Left cardiac atrium (tissue), 4 donors: ENCODE data around the gene APOC3. TPM values are rescaled to one million over a fixed set of nuclear protein-coding genes. Genes with fewer than 3 reads are reported as not detected.
"Not testable (repeated sequence)": the region's sequence is repeated elsewhere in the genome, so short reads cannot be mapped to it uniquely, and the experiment has no call there.

Experiments
- ATAC-seq, 2 donors: fragments of 200-7000 bp; cut with Tn5 transposase; one replicate each; pipeline ENCODE4 v1.9.1; 2020; ENCODE audit warnings: mild to moderate bottlenecking in 2 of 2, moderate library complexity in 2 of 2
- DNase-seq: peaks from one replicate; pipeline ENCODE4 v3.0.0-alpha.2; 2020
- intact Hi-C, 2 donors: fragments of 100-400 bp; cut with DNase I; formaldehyde crosslinking; loops; one replicate each; pipeline versions ENCODE4 v1.14.1 to v1.15.1; 2022 to 2023
- total RNA-seq, 2 donors: library from RNA; stranded (reverse); fragmentation: NEBNext Ultra II Directional; extraction: Animal tissue kit (Norgen Biotek cat#: 25700); gene quantifications; one replicate each; pipeline ENCODE4 v1.2.1, GENCODE V29; 2021
- donor health status: DM: no; HTN: yes; CAD: no.
- donor health status: DM: no; HTN: yes; CAD: no; lungs with severe emphysema.
- donor health status: DM: yes; HTN: yes; CAD: no.
- donor health status: Dilated cardiomyopathy.

Gene APOC3
- total RNA-seq, 2 donors from 2014 or later, result not detected

DNA sequence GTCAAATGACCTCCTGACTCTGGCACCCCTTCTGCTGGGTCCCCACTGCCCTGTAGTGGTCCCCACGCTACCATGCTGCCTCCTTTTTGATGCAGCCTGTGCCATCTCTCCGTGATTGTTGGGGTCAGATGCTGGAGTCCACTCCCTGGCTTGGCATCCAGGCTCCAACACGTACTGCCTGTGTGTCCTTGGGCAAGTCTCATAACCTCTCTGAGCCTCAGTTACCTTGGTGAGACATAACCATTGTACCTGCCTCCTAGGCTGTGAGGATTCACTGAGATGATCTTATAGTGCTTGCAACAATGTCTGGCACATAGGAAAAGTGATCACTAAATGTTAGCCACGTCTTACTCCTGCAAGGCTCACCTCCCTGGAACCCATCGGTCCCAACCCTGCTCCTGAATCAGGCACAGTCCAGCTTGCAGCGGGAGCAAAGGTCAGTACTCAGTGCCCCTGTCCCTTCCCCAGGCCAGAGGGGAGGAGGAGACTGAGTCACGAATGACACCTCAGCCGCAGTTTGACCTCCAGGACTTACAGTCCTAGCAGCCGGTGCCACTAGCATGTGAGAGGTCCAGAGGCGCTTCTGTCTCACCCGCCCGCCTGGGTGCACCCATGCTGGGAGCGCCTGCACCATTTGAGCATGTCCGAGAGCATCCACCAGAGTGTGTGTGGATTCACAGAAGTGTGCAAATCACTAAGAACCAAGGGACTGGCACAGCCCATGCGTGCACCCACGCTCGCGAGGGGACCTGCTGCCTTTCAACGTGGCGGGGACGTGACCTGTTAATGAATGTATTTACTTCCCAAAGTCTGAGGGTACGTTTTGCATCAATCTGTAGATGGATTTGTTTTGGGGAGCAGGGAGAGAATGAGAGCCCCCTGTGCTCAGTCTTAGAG is 3.6 kb upstream of the APOC3 start:
- ATAC-seq (no peak), DNase-seq (no peak)
- intact Hi-C loops, result no loop called here

DNA sequence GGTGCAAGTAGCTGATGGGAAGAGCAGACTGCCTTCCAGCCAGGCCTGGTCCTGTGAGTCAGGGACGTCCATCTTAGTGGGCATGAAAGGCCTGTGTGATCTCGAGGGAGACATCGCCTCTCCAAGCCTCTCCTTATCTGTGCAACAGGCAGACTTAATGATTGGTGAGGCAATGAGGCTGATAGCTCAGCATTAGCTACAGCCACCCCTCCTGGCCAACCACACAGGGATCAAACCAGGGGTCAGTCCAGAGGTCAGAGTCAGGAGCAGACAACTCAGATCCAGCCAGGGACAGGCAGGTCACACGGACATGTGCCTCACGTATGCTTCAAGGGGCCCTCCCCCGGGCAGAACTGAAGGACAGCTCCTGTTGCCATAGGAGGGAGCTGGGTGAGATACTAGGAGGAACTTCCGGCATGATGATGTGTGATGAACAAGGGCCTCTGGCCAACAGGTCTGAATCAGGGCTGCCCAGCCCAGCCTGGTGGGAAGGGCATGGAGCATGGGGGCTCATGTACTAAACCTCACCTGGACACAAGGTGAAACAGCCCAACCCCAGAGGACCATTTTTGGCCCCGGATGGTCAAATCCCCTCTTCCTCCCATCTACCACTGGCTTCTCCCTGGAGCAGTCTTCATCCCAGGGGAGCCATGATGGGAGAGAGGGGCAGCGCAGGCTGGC is 2.8 kb upstream of the APOC3 start:
- DNase-seq (no peak), ATAC-seq (no peak)
- intact Hi-C loops, result no loop called here

DNA sequence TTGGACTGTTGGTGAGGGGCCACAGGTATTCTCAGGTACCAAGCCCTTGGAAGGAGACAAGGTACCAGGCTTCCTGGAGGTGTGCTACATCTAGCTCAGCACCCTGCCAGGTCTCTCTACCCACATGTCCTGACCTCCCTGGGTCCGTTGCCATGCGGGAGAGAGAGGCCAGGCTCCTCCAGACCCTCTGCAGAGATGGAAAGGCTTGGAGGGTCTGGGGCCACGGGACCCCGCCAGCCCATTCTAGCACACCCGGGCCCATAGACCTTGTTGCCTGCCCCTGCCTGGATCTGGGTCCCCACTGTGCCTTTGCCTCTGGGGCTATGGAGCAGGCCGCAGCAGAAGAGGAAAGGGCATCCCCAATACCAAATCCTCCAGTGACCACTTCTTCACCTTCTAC is 2.2 kb upstream of the APOC3 start:
- no peak for ATAC-seq
- intact Hi-C loops, result no loop called here
- DNase-seq, result no peak

DNA sequence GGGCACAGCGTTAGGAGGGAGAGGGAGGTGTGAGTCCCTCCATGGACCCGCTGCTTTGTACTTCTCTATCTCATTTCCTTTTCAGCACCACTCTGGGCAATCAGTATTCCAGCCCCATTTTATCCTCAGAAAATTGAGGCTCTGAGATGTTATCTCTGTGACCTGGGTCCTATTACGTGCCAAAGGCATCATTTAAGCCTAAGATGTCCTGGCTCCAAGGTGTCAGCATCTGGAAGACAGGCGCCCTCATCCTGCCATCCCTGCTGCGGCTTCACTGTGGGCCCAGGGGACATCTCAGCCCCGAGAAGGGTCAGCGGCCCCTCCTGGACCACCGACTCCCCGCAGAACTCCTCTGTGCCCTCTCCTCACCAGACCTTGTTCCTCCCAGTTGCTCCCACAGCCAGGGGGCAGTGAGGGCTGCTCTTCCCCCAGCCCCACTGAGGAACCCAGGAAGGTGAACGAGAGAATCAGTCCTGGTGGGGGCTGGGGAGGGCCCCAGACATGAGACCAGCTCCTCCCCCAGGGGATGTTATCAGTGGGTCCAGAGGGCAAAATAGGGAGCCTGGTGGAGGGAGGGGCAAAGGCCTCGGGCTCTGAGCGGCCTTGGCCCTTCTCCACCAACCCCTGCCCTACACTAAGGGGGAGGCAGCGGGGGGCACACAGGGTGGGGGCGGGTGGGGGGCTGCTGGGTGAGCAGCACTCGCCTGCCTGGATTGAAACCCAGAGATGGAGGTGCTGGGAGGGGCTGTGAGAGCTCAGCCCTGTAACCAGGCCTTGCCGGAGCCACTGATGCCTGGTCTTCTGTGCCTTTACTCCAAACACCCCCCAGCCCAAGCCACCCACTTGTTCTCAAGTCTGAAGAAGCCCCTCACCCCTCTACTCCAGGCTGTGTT is 829 bp upstream of the APOC3 start:
- no peak for DNase-seq
- intact Hi-C loops, result no loop called here
- ATAC-seq, result no peak

DNA sequence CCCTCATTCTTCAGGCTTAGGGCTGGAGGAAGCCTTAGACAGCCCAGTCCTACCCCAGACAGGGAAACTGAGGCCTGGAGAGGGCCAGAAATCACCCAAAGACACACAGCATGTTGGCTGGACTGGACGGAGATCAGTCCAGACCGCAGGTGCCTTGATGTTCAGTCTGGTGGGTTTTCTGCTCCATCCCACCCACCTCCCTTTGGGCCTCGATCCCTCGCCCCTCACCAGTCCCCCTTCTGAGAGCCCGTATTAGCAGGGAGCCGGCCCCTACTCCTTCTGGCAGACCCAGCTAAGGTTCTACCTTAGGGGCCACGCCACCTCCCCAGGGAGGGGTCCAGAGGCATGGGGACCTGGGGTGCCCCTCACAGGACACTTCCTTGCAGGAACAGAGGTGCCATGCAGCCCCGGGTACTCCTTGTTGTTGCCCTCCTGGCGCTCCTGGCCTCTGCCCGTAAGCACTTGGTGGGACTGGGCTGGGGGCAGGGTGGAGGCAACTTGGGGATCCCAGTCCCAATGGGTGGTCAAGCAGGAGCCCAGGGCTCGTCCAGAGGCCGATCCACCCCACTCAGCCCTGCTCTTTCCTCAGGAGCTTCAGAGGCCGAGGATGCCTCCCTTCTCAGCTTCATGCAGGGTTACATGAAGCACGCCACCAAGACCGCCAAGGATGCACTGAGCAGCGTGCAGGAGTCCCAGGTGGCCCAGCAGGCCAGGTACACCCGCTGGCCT is 641 bp downstream of the APOC3 start:
- DNase-seq (no peak), ATAC-seq (no peak)
- intact Hi-C loops, result loop anchor here in 1 of 2 donors (5.0 kb wide), 1 partner anchor 38 kb away; the partner anchor contains the start of gene APOA5

DNA sequence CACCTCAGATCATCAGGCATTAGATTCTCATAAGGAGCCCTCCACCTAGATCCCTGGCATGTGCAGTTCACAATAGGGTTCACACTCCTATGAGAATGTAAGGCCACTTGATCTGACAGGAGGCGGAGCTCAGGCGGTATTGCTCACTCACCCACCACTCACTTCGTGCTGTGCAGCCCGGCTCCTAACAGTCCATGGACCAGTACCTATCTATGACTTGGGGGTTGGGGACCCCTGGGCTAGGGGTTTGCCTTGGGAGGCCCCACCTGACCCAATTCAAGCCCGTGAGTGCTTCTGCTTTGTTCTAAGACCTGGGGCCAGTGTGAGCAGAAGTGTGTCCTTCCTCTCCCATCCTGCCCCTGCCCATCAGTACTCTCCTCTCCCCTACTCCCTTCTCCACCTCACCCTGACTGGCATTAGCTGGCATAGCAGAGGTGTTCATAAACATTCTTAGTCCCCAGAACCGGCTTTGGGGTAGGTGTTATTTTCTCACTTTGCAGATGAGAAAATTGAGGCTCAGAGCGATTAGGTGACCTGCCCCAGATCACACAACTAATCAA is 2.2 kb downstream of the APOC3 start:
- ATAC-seq (no peak), DNase-seq (no peak)
- intact Hi-C loops, result loop anchor here in 1 of 2 donors (5.0 kb wide), 1 partner anchor 40 kb away; the partner anchor contains the start of gene APOA5

DNA sequence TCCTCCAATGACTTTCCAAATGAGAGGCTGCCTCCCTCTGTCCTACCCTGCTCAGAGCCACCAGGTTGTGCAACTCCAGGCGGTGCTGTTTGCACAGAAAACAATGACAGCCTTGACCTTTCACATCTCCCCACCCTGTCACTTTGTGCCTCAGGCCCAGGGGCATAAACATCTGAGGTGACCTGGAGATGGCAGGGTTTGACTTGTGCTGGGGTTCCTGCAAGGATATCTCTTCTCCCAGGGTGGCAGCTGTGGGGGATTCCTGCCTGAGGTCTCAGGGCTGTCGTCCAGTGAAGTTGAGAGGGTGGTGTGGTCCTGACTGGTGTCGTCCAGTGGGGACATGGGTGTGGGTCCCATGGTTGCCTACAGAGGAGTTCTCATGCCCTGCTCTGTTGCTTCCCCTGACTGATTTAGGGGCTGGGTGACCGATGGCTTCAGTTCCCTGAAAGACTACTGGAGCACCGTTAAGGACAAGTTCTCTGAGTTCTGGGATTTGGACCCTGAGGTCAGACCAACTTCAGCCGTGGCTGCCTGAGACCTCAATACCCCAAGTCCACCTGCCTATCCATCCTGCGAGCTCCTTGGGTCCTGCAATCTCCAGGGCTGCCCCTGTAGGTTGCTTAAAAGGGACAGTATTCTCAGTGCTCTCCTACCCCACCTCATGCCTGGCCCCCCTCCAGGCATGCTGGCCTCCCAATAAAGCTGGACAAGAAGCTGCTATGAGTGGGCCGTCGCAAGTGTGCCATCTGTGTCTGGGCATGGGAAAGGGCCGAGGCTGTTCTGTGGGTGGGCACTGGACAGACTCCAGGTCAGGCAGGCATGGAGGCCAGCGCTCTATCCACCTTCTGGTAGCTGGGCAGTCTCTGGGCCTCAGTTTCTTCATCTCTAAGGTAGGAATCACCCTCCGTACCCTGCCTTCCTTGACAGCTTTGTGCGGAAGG is 2.9 kb downstream of the APOC3 start:
- intact Hi-C loops, result loop anchor here in 1 of 2 donors (5.0 kb wide), 1 partner anchor 40 kb away; the partner anchor contains the start of gene APOA5
- DNase-seq (no peak), ATAC-seq (no peak)

DNA sequence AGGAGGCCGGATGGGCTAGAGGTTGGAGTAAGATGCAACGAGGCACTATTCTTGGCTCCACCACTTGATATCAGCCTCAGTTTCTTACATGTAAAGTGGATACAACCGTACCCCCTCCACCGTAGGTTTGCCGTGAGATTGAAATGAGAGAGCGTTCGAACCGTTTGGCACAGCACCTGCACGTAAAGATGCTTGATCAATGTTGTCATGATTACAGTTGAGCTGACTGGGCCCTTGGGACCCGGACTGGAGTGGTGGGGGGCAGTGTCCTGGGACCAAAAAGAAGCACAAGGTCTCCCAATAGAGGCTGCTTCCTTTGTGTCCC is 3.7 kb downstream of the APOC3 start:
- no peak for ATAC-seq
- intact Hi-C loops, result loop anchor here in 1 of 2 donors (5.0 kb wide), 1 partner anchor 41 kb away; the partner anchor contains the start of gene APOA5
- DNase-seq, result no peak

DNA sequence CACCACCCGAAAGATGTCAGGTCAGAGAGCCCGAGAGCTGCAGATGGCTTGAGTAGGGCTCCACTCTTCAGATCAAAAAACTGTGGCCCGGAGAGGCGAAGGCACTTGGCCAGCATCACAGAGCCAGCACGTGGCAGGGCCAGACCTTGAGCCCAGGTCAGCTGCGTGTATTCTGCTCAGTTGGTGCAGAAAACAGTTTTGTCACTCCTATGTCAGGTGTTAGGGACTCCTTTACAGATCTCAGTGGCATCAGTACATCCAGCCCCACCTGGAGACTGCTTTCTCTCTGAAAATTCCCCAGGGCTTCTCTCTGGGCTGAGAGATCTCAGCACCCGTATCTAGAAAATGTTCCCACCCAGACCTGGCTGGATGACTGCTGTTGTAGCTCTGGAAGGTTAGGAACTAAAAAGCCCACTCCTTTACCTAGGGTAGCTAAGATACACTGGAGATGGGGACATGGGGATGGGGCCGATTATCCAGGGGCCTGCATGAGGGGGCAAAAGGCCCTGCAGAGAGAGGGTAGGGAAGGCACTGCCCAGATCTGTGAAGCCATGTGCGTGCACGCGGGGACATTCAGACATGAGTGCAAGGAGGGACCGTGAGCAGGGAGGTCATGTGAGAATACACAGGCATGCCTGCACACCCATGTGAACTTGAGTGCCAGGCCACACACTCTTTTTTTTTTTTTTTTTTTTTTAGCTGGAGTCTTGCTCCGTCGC is 4.3 kb downstream of the APOC3 start:
- intact Hi-C loops, result loop anchor here in 1 of 2 donors (5.0 kb wide), 1 partner anchor 42 kb away; the partner anchor contains the start of gene APOA5
- ATAC-seq (no peak), DNase-seq (no peak)

DNA sequence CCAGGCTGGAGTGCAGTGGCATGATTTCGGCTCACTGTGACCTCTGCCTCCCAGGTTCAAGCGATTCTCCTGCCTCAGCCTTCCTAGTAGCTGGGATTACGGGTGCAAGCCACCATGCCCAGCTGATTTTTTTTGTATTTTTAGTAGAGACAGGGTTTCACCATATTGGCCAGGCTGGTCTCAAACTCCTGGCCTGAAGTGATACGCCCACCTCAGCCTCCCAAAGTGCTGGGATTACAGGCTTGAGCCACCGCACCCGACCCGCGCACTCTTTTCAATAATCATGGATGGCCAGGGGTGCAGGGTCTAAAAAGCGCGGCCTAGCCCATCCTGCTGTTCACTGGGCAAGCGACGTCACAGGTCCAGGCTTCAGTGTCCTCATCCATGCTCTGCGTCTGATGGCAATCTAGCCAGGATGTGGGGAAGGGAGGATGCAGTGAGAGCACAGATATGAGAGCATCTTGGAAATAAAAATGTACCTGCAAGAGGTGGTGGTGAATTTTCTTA is 4.9 kb downstream of the APOC3 start:
- DNase-seq, ATAC-seq: not testable (repeated sequence)
- intact Hi-C loops, result loop anchor here in 1 of 2 donors (5.0 kb wide), 1 partner anchor 42 kb away; the partner anchor contains the start of gene APOA5

DNA sequence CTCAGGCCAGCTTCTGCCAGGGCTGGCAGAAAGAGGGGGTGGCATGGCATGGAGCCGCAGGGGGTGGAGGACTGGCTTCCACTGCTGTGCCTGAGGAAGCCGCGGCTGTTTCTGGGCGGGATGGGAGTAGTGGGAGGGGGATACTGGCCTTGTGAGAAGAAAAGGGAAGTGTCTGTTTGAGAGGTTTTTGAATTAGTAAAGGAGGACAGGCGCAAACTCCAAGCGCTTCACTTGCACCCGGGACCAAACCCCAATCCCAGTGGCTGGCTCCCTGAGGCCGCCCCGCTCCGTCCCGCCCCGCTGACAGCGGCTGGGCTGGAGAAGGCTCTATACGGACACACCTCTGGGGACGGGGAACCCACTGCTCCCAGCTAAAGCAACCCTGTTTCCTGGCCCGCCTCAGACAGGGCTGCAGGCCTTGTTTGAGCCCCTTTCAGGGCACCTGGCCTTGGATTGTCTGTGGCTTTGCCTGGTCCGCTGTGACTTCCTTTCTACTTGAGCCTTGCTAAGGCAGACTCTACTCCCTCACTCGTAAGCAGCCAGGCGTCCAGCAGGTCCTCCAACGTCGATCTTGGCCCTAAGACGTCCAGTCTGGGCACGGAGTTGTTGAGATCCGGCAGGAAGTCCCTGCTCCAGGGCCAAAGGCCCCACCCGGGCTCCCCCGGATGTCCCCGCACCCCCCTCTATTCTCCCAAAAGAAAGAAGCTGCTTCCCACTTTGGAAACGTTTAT is 5.5 kb downstream of the APOC3 start:
- ATAC-seq (peak; percentile 43 to 57), DNase-seq (no peak)
- intact Hi-C loops, result no loop called here

DNA sequence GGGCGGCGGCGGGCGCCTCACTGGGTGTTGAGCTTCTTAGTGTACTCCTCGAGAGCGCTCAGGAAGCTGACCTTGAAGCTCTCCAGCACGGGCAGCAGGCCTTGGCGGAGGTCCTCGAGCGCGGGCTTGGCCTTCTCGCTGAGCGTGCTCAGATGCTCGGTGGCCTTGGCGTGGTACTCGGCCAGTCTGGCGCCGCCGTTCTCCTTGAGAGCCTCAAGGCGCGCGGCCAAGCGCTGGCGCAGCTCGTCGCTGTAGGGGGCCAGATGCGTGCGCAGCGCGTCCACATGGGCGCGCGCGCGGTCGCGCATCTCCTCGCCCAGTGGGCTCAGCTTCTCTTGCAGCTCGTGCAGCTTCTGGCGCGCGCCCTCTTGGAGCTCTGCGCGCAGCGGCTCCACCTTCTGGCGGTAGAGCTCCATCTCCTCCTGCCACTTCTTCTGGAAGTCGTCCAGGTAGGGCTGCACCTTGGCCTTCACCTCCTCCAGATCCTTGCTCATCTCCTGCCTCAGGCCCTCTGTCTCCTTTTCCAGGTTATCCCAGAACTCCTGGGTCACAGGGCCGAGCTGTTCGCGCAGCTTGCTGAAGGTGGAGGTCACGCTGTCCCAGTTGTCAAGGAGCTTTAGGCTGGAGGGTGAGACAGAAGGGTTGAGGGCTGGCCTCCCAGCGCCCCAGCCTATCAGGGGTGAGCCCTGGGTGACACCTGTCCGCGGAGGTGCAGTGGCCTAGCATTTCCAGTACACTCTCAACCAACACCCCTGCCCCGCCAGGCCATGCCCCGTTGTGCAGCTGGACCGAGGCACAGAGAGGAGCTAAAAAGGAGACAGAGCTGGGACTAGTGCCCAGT is 6.3 kb downstream of the APOC3 start:
- ATAC-seq, result peak; percentile 88 to 92
- intact Hi-C loops, result no loop called here
- peak; percentile 91 for DNase-seq

DNA sequence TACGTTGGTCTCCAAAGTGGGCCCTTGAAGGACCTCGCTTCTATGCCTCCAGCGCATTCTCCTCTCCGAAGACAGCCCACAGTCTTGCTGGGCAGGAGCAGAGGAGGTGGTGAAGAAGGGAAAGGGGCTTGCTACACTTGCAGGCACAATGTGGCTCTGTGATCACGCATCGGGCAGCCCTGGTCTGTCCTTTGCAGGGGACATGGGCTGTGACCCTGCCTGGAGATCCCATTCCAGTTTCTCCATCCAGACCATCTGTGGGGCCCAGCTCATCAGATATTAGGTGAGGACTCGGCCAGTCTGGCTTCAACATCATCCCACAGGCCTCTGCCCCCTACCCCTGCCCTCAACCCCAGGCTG is 6.9 kb downstream of the APOC3 start:
- DNase-seq (no peak), ATAC-seq (no peak)
- intact Hi-C loops, result no loop called here

DNA sequence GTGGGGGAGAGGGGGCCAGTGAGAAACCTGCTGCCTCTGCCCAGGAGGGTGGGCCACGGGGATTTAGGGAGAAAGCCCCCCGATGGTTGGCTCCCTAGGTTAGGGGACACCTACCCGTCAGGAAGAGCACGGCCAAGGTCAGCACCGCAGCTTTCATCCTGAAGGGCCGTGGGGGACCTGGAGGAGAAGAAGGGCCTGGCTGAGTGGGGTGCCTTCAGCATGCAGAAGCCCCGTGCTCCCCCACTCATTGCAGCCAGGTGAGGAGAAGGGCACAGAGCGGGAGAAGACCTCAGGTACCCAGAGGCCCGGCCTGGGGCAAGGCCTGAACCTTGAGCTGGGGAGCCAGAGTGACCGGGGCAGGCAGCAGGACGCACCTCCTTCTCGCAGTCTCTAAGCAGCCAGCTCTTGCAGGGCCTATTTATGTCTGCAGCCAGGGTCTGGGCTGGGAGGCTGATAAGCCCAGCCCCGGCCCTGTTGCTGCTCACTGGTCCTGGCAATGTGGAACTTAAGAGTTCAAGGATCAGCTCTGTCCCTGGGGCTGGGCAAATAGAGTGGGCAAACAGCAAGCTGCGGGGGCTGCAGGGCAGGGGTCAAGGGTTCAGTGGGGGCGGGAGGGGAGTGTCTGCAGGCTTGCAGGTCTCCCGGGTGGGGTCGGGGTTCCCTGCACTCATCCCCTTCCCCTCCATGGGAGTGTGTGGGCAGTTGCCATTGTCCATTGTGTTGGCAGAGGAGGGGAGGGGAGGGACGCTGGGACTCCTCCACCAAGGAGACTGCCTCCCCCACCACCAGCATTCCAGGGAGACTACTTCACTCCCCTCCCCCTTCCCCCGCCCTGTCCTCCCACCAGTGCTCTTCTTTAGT is 7.8 kb downstream of the APOC3 start, which contains the start of gene APOA1:
TSS of gene APOA1 (minus strand) at position 392 of the 861 bp plus-strand sequence. CDS start at position 157, 235 bp downstream.
- ATAC-seq (no peak), DNase-seq (no peak)
- intact Hi-C loops, result no loop called here
